ENCODE data around the gene RCOR1.
A peak's percentile ranks its signal among the peaks of the same experiment; 100 is the strongest.

Gene RCOR1

GRCh38 chr14:102772781-102773570 lies 180.5 kb downstream of the RCOR1 start:
- Histone ChIP-seq H3F3A (ENCODE audit: insufficient read depth) (no peaks in the 10 kb centered on the region), H2AFZ (ENCODE audit: low read depth, low read length, severe bottlenecking) (no peak overlapping the region), H3K27ac (ENCODE audit: low read depth, low read length) (no peak overlapping the region), H3K9me2 (replicated peaks; ENCODE audit: insufficient read depth, low read length) (no peaks in the 10 kb centered on the region), H3K9ac (ENCODE audit: low read length) (no peak overlapping the region), H3K4me2 (ENCODE audit: low read depth, low read length, poor library complexity, severe bottlenecking) (no peak overlapping the region), H4K20me1 (ENCODE audit: low read depth, low read length) (no peaks in the 10 kb centered on the region), H3K4me3 (ENCODE audit: insufficient read depth, low read length, poor library complexity, severe bottlenecking) (no peak overlapping the region), H3K36me3 (ENCODE audit: low read length) (no peaks in the 10 kb centered on the region), H3K79me2 (ENCODE audit: insufficient read depth, low read length) (no peaks in the 10 kb centered on the region), H3K27me3 (ENCODE audit: low read length) (no peaks in the 10 kb centered on the region), H3K9me3 (ENCODE audit: insufficient read depth, low read length) (no peaks in the 10 kb centered on the region)
- no peak for TF ChIP-seq EZH2phosphoT487 (conservative IDR thresholded peaks at IDR 0.05; ENCODE audit: low read length)
- peak; percentile 27 for TF ChIP-seq CTCF (IDR thresholded peaks at IDR 0.05; ENCODE audit: insufficient read depth, low read length, poor library complexity, severe bottlenecking)

- H3K9me3 ChIP-seq (ENCODE audit: insufficient read depth, low read length), result no peaks in the 10 kb centered on the region
- H3K4me3 ChIP-seq (ENCODE audit: insufficient read depth, low read length, poor library complexity, severe bottlenecking), result no peak overlapping the region
- no peak overlapping the region for H3K9ac ChIP-seq (ENCODE audit: low read length)
- H3K27me3 ChIP-seq (ENCODE audit: low read length), result no peaks in the 10 kb centered on the region
- H3K4me2 ChIP-seq (ENCODE audit: low read depth, low read length, poor library complexity, severe bottlenecking), result no peak overlapping the region
- TF ChIP-seq CTCF (IDR thresholded peaks at IDR 0.05; ENCODE audit: insufficient read depth, low read length, poor library complexity, severe bottlenecking) (peak; percentile 69), EZH2phosphoT487 (conservative IDR thresholded peaks at IDR 0.05; ENCODE audit: low read length) (no peak)
- H3K27ac ChIP-seq (ENCODE audit: low read depth, low read length), result no peak overlapping the region
- no peaks in the 10 kb centered on the region for H4K20me1 ChIP-seq (ENCODE audit: low read depth, low read length)
- H3K79me2 ChIP-seq (ENCODE audit: insufficient read depth, low read length), result no peaks in the 10 kb centered on the region
- H3F3A ChIP-seq (ENCODE audit: insufficient read depth), result no peaks in the 10 kb centered on the region
- no peak overlapping the region for H2AFZ ChIP-seq (ENCODE audit: low read depth, low read length, severe bottlenecking)
- no peaks in the 10 kb centered on the region for H3K9me2 ChIP-seq (replicated peaks; ENCODE audit: insufficient read depth, low read length)
- no peaks in the 10 kb centered on the region for H3K36me3 ChIP-seq (ENCODE audit: low read length)
Measured at GRCh38 chr14:102774391-102775153, 182.1 kb downstream of the RCOR1 start.

- Histone ChIP-seq H3K9me3 (ENCODE audit: insufficient read depth, low read length) (no peaks in the 10 kb centered on the region), H2AFZ (ENCODE audit: low read depth, low read length, severe bottlenecking) (no peak overlapping the region), H3K9ac (ENCODE audit: low read length) (no peak overlapping the region), H3K79me2 (ENCODE audit: insufficient read depth, low read length) (no peaks in the 10 kb centered on the region), H3F3A (ENCODE audit: insufficient read depth) (no peaks in the 10 kb centered on the region), H3K27me3 (ENCODE audit: low read length) (no peaks in the 10 kb centered on the region), H3K27ac (ENCODE audit: low read depth, low read length) (no peak overlapping the region), H3K9me2 (replicated peaks; ENCODE audit: insufficient read depth, low read length) (no peaks in the 10 kb centered on the region), H3K36me3 (ENCODE audit: low read length) (no peaks in the 10 kb centered on the region), H4K20me1 (ENCODE audit: low read depth, low read length) (no peaks in the 10 kb centered on the region; the same call in 1 of the 2 replicates), H3K4me3 (ENCODE audit: insufficient read depth, low read length, poor library complexity, severe bottlenecking) (no peak overlapping the region), H3K4me2 (ENCODE audit: low read depth, low read length, poor library complexity, severe bottlenecking) (no peak overlapping the region)
- TF ChIP-seq CTCF (IDR thresholded peaks at IDR 0.05; ENCODE audit: insufficient read depth, low read length, poor library complexity, severe bottlenecking) (no peak), EZH2phosphoT487 (conservative IDR thresholded peaks at IDR 0.05; ENCODE audit: low read length) (no peak)
Measured at GRCh38 chr14:102775855-102776760, 183.7 kb downstream of the RCOR1 start.
